GM13977 (cell line): ENCODE data around the gene GPR18.

ENCODE experiments used
- DNase-seq: peaks from one replicate; pipeline ENCODE4 v3.0.0; 2012; ENCODE audit warnings: low spot score
- in situ Hi-C: fragments of 300-500 bp; cut with MboI; formaldehyde crosslinking; loops from one replicate; pipeline ENCODE4 v1.12.0; 2022; ENCODE audit warnings: low sequenced_read_pairs, low pct_unique_long_range_greater_than_20kb, mixed read lengths, inconsistent platforms; ENCODE audit not compliant: unreplicated experiment
- TF ChIP-seq, protein P1 (sequence below): IDR thresholded peaks from 2 replicates; pipeline ENCODE4 v1.5.1; 2012; ENCODE audit warnings: mild to moderate bottlenecking, control low read depth; ENCODE audit not compliant: insufficient read depth; ENCODE audit errors: extremely low read depth, missing control alignments

Gene GPR18

DNA sequence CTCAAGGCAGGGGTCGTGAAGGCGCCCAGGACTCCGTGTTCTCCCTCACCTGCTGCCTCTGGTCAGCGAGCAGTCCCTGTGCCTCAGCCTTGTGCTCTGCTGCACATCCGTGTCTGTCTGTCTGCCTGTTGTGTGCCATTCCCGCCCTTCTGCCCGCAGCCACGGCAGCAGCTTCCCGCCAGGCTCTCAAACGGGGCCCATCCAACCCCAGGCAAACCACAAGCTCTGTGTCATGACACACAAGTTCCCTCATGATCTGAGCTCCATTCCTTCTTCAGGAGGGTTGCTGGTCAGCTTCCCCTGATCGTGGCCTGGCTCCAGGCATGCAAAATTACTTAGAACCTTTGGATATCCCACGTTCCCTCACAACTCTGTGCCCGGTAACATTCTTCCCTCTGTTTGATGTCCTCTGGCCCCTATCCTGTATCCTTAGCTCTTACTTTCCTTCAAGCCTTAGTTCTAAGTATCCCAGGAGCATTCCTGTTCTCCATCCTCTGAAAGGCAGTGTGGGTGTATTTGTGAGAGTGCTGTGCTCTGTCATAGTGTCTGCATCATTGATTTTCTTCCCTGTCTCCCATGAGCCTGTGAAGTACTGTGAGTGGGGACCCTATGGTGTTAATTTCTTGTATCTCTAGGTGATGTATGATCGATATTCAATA lies 45.8 kb upstream of the GPR18 start:
- TF ChIP-seq, protein P1, sequence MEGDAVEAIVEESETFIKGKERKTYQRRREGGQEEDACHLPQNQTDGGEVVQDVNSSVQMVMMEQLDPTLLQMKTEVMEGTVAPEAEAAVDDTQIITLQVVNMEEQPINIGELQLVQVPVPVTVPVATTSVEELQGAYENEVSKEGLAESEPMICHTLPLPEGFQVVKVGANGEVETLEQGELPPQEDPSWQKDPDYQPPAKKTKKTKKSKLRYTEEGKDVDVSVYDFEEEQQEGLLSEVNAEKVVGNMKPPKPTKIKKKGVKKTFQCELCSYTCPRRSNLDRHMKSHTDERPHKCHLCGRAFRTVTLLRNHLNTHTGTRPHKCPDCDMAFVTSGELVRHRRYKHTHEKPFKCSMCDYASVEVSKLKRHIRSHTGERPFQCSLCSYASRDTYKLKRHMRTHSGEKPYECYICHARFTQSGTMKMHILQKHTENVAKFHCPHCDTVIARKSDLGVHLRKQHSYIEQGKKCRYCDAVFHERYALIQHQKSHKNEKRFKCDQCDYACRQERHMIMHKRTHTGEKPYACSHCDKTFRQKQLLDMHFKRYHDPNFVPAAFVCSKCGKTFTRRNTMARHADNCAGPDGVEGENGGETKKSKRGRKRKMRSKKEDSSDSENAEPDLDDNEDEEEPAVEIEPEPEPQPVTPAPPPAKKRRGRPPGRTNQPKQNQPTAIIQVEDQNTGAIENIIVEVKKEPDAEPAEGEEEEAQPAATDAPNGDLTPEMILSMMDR = no peak
- DNase-seq = no peak
- in situ Hi-C loops = no loop called here

DNA sequence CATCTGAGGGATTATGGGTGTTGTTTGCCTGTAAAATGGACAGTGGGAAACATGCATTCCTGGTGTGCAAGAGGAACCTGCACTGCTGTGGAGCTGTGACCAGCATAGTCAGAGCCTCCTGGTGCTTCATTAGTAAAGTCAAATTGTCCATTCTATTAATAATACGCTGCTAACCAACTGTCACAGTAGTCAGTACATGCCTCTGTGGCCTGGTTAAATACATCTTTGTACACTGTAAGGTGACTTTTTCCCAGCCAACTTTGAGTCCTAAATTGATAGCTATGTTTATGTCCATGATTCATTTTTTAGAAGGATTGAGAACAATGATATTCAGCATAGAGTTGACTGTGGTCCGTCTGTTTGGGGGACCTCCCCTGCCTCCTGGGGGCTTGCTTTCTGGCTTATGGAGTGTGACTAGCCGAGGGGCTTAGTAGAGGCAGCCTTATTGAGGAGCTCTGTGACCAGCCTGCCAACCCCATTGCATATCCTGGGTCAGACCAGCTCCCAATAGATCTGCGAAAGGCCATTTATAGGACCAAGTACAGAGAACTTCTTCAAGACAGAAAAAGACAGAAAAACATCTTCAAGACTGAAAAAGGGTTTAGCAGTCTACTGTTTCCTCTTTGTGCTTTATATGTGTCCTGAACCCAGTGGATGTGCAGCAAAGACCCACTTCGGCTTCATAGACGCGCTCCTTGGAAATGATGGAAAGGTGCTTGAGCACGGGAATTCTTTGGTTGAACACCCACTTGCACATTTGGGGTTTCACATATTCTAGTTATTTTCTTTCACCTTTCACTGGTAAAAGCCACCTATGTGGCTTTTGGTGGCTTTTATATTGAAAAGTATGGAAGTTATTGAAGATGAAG lies 44.7 kb upstream of the GPR18 start:
- TF ChIP-seq, protein P1 = no peak
- in situ Hi-C loops = no loop called here
- no peak for DNase-seq

DNA sequence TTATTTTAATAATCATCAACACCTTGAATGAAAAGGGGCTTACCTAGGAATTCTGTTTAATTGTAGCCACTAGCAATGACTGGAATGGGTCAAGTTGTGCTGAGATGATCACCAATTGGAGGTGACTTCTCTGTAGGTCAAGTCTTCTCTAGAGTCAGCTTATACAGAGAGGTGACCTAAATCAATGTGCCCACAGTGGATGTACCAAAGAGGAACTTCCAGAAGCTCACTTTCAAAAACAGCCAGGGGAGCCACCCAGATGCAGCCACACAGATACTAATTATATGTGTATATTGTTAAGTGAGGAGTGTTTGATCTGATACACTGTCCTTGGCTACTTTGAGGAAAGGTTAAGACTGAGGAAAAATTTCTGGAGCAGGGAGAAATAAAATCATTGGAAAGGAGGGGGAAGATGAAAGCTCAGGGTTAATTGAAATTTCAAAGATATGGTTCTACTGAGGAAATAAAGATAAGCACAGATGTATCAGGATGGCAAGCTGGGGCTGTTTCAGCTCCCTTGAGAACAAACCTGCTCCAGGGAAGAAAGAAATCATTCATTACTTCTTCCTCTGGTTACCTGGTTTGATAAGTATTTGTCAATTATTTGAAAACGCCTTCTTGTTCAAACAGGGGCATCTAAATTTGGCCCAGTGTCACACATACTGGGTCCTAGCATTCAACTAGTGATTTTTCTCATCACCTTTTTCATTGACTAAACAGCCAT lies 43.9 kb upstream of the GPR18 start:
- in situ Hi-C loops = no loop called here
- TF ChIP-seq, protein P1 = no peak
- no peak for DNase-seq

DNA sequence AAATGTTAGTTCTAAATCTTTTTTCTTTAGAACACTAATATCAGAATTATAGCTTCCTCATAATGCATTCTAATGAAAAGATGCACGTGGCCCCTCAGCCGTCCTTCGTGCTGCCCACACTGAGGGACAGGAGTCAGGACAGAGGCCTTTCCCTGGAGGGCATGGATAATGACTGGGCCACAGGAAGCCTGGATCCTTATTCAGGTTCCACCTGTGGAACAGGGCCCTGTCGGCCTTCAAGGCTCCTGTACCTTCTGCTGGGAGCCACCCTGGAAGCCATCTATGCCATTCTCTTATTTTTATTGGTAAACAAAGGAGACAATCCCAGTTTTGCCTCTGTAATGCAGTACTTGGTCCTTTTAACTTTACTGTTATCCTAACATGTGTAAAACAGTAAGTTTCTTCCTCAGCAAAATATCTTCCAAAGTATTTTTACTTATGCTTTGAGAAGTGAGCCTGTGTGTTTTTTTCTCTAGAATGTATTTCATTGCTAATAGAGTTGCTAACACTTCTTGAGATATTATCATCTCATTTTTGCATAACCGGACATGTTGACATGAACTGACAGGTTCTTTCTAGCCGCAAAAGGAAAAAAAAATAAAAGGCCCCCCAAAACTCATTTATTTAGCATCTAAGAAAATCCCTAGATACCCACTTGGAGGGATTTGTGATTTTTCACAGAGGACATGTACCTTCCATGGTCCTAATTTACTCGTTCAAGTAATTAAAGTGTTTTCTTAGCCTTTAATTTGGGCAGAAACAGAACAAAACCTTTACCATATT lies 43.1 kb upstream of the GPR18 start:
- in situ Hi-C loops = no loop called here
- no peak for DNase-seq
- TF ChIP-seq, protein P1 = no peak

DNA sequence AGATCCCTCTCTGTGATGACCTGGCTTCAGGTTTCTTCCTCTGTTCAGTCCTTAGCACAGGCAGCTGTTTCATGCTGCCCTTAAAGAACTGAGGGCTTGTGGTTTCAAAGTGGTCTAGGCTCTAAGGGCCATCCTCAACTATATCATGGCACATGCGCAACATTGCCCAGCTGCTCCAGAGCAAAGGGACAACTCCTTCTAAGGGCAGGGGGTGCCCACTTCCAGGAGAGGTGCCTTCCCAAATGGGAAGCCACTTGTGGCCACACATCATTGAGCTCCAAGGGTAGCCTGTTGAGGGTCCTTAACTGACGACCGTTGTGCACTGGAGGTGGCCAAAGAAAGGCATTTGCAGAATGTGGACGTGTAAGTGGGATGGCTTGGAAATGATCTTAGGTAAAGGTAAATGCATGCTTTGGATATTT lies 41.8 kb upstream of the GPR18 start:
- TF ChIP-seq, protein P1 = no peak
- no peak for DNase-seq
- in situ Hi-C loops = loop anchor here (25.0 kb wide), 1 partner anchor 87 kb away; no protein-coding TSS in a partner anchor
